Left lung (tissue), 10 donors: ENCODE data around the gene NEK8. TPM values are rescaled to one million over a fixed set of nuclear protein-coding genes. Genes with fewer than 3 reads are reported as not detected.
"Not testable (repeated sequence)": the region's sequence is repeated elsewhere in the genome, so short reads cannot be mapped to it uniquely, and the experiment has no call there.

ENCODE experiments used
- ATAC-seq: fragments of 200-7000 bp; cut with Tn5 transposase; one replicate; pipeline ENCODE4 v1.9.1; 2020; ENCODE audit warnings: moderate library complexity
- DNase-seq, 4 donors: peaks; one replicate each; pipeline ENCODE4 v3.0.0-alpha.2; 2013 to 2020
- H3K27ac ChIP-seq, 2 donors: fragments of 200-600 bp; sonication (generic) in 1 of 2; one replicate each; pipeline versions ENCODE4 v1.5.0 to v1.8.0; 2020 to 2021
- H3K27me3 ChIP-seq, 2 donors: fragments of 200-600 bp; sonication (generic) in 1 of 2; one replicate each; pipeline versions ENCODE4 v1.5.0 to v1.8.0; 2020 to 2021
- H3K36me3 ChIP-seq, 2 donors: fragments of 200-600 bp; sonication (generic) in 1 of 2; one replicate each; pipeline versions ENCODE4 v1.5.0 to v1.8.0; 2020 to 2021
- H3K4me1 ChIP-seq, 2 donors: fragments of 200-600 bp; one replicate each; pipeline ENCODE4 v1.8.0; 2021
- H3K4me3 ChIP-seq, 2 donors: fragments of 200-600 bp; sonication (generic) in 1 of 2; one replicate each; pipeline versions ENCODE4 v1.5.0 to v1.8.0; 2020 to 2021; ENCODE audit warnings: mild to moderate bottlenecking in 1 of 2
- H3K9me3 ChIP-seq, 2 donors: fragments of 200-600 bp; sonication (generic) in 1 of 2; one replicate each; pipeline versions ENCODE4 v1.5.0 to v1.8.0; 2020 to 2021
- CTCF ChIP-seq, 2 donors: fragments of 200-600 bp; sonication (generic) in 1 of 2; IDR thresholded peaks; one replicate each; pipeline versions ENCODE4 v1.5.0 to v1.8.0; 2021; ENCODE audit warnings: antibody characterized with exemption in 2 of 2
- intact Hi-C, 2 donors: fragments of 100-400 bp; cut with DNase I; formaldehyde crosslinking; loops; one replicate each; pipeline versions ENCODE4 v1.11.2 to v1.14.2; 2022
- polyA plus RNA-seq, 6 donors: library from polyadenylated mRNA; unstranded; fragments of 120-200 nt; gene quantifications; one replicate each; pipeline ENCODE4 v1.2.1, GENCODE V29; 2013; ENCODE audit not compliant: insufficient read length in 6 of 6
- total RNA-seq, 2 donors: library from RNA; stranded (reverse); fragmentation: NEBNext Ultra II Directional; extraction: Animal tissue kit (Norgen Biotek cat#: 25700); gene quantifications; one replicate each; pipeline ENCODE4 v1.2.1, GENCODE V29; 2021
- donor health status: DM: no; HTN: yes; CAD: no.
- donor health status: DM: no; HTN: no; CAD: no.

NEK8 gene
- total and polyA plus RNA-seq, 8 donors: 5.6 to 8.1 (median 7.2) TPM

GRCh38 chr17:28718333-28719020 lies 10.1 kb upstream of the NEK8 start:
- intact Hi-C loops: no loop called here
- peak in 2 of 4 donors; percentile 69 to 71 for DNase-seq
- H3K27me3 ChIP-seq: peaks cover 0 to 19% of the 10 kb centered on the region in 2 donors
- peak overlapping the region; percentile 79 to 86 for H3K27ac ChIP-seq
- H3K9me3 ChIP-seq: no peaks in the 10 kb centered on the region
- peaks cover 40 to 74% of the 10 kb centered on the region in 2 donors for H3K4me1 ChIP-seq
- peaks cover 0 to 49% of the 10 kb centered on the region in 2 donors for H3K36me3 ChIP-seq
- H3K4me3 ChIP-seq: peak overlapping the region; percentile 65 to 96
- ATAC-seq: no peak
- TF ChIP-seq CTCF (IDR thresholded peaks at IDR 0.05): no peak

GRCh38 chr17:28719021-28719433 lies 9.6 kb upstream of the NEK8 start:
- peak overlapping the region; percentile 79 to 86 for H3K27ac ChIP-seq
- intact Hi-C loops: no loop called here
- peak overlapping the region; percentile 96 to 98 for H3K4me3 ChIP-seq
- peaks cover 40 to 79% of the 10 kb centered on the region in 2 donors for H3K4me1 ChIP-seq
- H3K9me3 ChIP-seq: no peaks in the 10 kb centered on the region
- peaks cover 0 to 49% of the 10 kb centered on the region in 2 donors for H3K36me3 ChIP-seq
- DNase-seq (peak in 1 of 4 donors; percentile 74), ATAC-seq (no peak)
- TF ChIP-seq CTCF (IDR thresholded peaks at IDR 0.05): no peak
- peaks cover 0 to 19% of the 10 kb centered on the region in 2 donors for H3K27me3 ChIP-seq

GRCh38 chr17:28720247-28720996 lies 8.2 kb upstream of the NEK8 start:
- intact Hi-C loops: no loop called here
- peak overlapping the region; percentile 79 to 86 for H3K27ac ChIP-seq
- peaks cover 42 to 91% of the 10 kb centered on the region in 2 donors for H3K4me1 ChIP-seq
- TF ChIP-seq CTCF (IDR thresholded peaks at IDR 0.05): no peak
- DNase-seq (no peak), ATAC-seq (no peak)
- peak overlapping the region; percentile 96 to 98 for H3K4me3 ChIP-seq
- no peaks in the 10 kb centered on the region for H3K9me3 ChIP-seq
- peaks cover 0 to 19% of the 10 kb centered on the region in 2 donors for H3K27me3 ChIP-seq
- H3K36me3 ChIP-seq: peaks cover 0 to 46% of the 10 kb centered on the region in 2 donors

GRCh38 chr17:28720997-28721329 lies 7.6 kb upstream of the NEK8 start:
- Histone ChIP-seq H3K27ac (peak overlapping the region in 1 of 2 donors; percentile 79), H3K36me3 (peaks cover 0 to 44% of the 10 kb centered on the region in 2 donors), H3K4me1 (peaks cover 43 to 91% of the 10 kb centered on the region in 2 donors), H3K27me3 (peaks cover 0 to 19% of the 10 kb centered on the region in 2 donors), H3K4me3 (peak overlapping the region; percentile 96 to 98)
- peak in 1 of 4 donors; percentile 70 for DNase-seq
- ATAC-seq, intact Hi-C loops, H3K9me3 ChIP-seq: not testable (repeated sequence)

GRCh38 chr17:28722417-28723158 lies 6.0 kb upstream of the NEK8 start:
- ATAC-seq: no peak
- no peak for TF ChIP-seq CTCF (IDR thresholded peaks at IDR 0.05)
- H3K27me3 ChIP-seq: peaks cover 0 to 6% of the 10 kb centered on the region in 2 donors
- H3K9me3 ChIP-seq: no peaks in the 10 kb centered on the region
- no peak overlapping the region for H3K27ac ChIP-seq
- DNase-seq: peak in 1 of 4 donors; percentile 6
- H3K36me3 ChIP-seq: peaks cover 0 to 44% of the 10 kb centered on the region in 2 donors
- peak overlapping the region in 1 of 2 donors; percentile 96 for H3K4me3 ChIP-seq
- peaks cover 43 to 88% of the 10 kb centered on the region in 2 donors for H3K4me1 ChIP-seq
- intact Hi-C loops: no loop called here
